GM21737 (cell line): Measurements from ENCODE around the gene SND1.

Source experiments
- ATAC-seq: cut with Tn5 transposase; IDR thresholded peaks from one replicate; pipeline ENCODE4 v1.9.1; 2021; ENCODE audit warnings: mild to moderate bottlenecking, moderate library complexity; ENCODE audit not compliant: unreplicated experiment

SND1 gene

DNA sequence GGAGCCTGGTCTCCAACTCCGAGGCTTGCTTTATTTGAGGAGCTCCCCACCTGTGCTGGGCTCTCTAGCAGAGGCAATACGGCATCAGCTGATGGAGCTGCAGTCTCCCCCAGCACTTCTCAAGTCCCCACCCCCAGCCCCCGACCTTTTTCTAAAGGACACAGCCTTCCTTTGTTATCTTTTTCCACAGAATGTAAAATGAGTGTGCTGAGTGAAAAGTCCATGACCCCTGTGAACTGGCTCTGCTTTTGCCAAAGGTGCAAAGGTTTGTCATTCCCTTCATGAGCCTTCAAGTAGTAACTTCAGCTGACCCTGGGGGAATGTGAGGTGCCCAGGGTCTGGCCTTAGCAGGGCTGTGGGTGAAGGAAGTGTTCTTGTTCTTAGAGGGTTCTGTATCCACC is 353.8 kb downstream of the SND1 start:
- no peak for ATAC-seq

DNA sequence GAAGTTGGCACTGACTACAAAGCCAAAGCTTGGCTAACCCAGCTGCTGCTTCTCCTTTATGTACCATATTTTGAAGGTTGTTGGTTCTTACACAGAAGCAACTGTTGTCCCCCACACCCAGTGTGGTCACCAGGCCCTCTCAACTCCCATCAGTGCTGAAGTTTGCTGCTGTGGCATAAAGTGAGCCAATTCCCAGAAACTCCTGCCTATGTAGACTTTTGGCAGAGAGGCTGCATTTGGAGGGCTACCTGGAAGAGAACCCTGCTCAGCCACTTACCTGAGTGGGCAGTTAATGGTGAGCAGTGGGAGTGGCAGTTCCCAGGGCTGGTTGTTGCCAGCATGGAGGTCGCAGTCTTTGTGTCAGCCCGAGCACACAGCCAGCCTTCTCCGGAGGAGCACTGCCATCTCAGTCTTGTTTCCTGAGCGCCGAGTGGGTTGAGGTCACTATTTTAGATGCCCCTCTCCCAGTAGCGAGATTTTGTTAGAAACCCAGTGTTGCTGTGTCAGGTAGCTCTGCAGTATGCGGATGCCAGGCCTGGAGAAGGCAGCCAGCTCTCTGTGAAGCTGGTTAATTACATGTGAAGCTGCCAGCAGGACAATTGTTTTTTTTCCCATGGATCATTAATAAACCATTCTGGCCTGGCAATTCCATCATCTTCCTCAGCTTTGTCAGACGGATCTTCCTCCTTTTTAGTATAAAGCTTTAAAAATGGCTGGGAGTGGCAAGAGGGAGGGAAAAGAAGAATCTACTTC is 354.7 kb downstream of the SND1 start:
- no peak for ATAC-seq

DNA sequence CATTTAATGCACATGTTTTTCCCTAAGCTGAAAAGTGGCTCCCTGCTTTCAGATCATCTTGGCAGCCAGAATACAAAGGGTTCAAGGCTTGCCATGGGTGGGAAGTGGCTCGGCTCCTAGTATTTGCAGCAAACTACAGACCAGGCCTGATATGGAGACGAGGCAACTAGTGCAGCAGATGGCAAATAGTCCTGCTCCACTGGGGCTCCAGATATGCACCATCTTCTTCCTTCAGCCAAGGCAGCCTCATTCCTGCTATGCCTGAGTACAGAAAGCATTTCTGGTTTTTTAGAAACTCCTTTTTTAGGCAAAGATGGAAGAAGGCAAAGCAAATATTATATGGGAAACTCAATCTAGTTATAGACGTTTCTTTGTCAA is 355.3 kb downstream of the SND1 start:
- no peak for ATAC-seq

DNA sequence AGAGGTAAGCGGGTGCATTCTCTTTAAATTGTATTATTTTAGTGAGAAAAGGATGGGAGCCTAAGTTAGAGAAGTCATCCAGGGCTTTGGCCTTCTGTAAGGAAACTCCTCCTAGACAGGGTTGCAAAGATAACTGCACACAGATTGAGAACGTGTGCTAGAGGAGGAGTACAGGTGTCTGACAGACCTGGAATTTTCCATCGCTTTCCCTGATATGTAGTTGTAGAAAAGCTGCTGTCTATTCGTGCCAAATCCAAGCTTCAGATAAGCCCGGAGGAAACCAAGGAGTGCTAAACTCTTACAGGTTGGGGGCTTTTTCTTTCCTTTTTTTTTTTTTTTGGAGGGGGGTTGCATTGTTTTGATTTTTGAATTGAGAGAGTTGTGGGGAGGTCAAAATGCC is 356.1 kb downstream of the SND1 start:
- ATAC-seq = no peak

DNA sequence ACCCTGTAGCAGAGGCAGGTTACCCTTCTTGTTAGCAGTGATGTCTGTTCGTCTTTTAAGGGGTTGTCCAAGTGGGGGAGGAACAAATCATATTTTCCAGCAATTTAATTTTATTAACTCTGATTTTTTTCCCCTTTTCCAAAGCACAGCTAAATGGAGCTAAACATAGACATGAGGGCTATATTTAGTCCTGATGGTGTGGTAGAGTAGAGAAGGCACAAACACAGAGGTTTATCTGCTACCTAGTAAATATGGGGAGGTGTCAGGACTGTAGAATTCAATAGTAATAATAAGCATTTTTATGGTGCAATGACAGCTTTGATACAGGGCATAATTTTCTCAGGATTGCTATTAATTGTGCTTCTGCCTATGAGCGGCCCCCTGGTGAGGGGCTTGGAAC is 356.8 kb downstream of the SND1 start:
- ATAC-seq = no peak

DNA sequence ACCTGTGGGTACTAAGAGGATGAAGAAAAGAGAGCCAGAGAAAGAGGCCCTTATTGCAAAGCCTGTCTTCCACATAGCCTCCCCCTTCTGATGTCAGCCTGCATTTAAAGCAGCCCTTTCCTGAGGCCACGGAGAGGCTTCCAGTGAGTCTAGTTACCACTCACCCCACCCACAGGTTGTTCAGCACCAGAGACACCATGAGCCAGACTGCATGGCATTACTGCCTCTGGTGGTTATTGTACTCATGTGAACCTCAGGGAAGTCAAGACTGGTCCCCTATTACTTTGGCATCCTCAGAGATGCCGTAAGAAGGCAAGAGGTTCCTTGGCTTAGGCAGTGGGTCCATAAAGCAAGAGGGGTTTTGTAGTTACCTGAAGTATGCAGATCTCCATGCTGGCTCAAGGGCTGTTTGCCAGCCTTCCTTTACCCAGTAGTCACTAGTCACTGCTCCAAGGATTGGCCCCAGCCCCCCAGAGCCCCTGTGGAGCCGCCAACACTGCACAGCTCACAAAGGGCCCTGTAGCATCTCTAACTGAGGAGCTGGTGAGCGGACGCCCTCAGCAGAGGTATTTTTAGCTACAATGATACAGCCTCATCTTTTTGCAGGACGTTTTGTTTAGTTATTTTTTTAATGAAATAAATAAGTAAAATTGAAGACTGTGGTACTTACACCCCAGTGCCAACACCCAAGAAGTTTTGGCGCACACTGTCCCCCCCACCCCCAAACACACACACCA is 358.6 kb downstream of the SND1 start:
- no peak for ATAC-seq

DNA sequence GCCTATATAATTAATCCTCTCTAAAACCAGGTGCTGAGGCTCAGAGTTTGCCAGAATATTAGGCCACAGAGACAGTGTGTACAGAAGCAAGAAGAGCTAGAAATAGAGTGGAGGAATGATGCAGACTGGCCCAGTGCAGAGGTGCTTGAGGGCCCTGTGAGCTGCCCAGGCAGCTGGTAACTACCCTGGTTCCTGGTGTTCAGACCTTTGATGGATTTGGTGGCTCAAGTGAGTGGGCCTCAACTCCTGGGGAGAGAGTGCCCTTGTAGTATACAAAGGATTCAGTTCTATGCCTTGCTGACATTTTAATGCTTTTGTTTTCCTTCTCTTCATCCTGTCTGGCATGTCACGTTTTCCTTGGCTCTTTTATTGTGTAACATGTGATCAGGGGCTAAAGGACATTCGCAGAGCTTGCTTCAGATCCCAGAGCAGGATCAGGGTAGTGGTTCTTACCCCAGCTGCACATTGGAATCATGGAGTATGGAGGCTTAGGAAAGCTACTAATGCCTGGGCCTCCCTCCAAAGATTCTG is 359.2 kb downstream of the SND1 start:
- no peak for ATAC-seq

- no peak for ATAC-seq
Observed at GRCh38 chr7:128014811-128015210, 362.8 kb downstream of the SND1 start.

DNA sequence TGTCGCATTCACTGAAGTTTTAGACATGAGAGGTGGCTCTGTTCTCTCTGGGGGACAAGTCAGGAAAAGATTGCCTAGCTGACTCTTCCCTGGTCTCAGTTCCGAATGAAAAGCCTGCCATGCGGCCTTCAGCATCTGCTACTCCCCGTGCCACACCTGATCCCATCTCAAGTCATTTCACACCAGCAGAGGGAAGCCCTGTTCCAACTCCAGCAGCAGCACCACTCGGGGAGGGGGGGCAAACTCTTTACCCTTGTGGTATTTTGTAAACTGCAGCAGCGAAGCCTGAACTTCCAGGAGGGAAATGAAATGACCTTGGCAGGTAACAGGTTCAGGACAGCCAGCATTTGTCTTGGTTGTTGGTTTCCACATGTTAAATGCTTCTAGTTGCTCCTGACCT is 365.5 kb downstream of the SND1 start:
- ATAC-seq = no peak

DNA sequence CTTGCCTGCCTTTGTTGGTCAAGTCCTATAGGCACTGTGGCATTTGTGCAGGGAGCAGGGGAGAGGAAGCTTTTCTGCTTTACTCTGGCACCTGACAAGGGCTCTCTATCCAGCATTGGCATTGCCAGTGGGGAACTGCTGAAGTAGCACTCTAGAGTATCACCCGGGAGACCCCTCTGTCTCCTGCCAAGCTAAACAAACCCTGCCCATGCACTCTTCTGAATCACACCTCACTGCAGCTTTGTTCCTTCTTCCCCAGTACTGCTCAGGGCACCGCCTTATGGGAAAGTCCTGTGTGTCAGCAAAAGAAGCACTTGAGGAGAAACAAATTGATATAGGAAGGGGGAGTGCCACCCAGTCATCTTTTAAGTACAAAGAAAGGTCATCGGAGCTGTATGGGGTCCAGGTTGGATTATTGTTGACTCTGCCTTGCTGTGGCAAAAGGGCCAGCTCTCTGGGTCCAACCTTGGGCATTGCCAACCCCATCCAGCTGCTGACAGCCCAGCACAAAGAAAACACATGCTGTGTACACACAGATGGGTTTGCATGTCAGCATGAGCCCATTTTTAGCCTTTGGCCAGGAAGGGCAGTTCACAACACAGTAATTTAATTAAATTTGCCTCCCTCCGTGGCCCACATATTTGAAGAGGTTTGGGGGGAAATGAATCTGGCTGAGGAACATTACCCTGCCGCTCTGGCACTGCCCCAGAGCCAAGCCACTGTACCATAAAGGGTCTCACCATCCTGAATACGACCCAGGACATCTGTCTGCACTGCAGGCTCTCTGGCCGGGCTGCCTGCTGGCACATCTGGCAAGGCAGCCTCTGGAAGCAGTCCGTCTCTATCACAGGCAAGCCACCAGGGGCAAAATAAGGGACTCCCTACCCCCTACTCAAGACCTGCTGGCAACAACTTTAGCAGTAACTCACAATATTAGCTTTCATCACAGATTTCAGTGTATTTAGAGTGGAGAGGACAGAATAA is 366.2 kb downstream of the SND1 start:
- no peak for ATAC-seq

- no peak for ATAC-seq
Observed at GRCh38 chr7:128019288-128019687, 367.3 kb downstream of the SND1 start.

DNA sequence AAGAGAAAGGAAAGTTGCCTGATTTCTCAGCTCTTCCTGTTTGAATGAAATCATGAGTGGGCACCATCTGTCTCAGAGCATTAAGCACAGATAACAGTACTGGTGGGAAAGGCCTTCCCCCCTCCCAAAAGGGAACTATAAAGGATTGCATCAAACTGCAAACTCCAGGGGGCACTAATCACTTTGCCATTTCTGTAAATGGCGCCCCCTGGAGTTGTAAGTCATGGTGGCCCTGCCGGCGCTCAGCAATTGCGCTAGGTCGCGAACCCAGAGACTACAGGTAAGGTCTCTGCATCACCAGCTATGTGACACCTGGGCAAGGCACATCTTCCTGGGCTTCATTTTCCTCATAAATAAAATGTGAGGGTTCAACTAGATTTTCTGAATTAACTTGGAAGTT is 368.2 kb downstream of the SND1 start:
- no peak for ATAC-seq

DNA sequence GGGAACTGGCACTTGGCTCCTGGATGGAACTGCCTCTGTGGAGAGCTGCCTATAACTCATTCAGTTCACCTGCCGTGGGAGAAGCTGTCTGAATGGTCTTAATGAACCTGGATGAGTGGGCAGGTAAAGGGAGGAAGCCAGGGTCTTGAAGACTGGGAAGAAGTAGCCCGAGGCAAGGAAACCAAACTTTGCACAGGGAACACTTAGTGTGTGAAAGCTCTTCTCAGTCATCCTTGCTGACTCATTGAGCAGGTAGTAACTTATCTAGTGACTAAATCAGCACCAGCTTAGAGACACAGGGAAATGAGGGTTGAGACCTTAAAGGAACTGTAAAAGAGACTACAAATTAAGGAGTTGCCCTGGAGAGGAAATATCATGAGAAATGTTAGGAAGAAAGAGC is 369.4 kb downstream of the SND1 start:
- no peak for ATAC-seq

- no peak for ATAC-seq
Observed at GRCh38 chr7:128022631-128023532, 370.9 kb downstream of the SND1 start.

- no peak for ATAC-seq
Observed at GRCh38 chr7:128024151-128024550, 372.2 kb downstream of the SND1 start.

GRCh38 chr7:128025380-128025779 is 373.4 kb downstream of the SND1 start:
- ATAC-seq = no peak

DNA sequence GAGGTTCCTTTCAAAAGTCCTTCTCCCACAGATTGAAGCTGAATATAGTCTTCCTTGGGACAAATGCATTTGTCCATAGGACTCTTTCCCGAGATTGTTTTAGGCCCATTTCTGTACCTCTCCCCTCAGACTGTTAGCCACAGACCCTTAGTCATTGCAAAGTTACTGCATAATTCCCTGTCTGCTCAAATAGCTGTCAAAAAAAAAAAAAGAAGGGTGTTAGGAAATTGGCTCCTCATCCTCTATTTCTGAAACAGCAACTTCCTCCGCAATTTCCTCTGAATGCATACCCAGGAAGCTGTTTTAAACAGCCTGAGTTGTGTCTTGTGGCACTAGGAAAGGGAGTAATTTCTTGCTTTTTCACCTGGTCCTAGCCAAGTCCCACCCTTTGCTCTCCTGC is 373.8 kb downstream of the SND1 start:
- ATAC-seq = no peak

DNA sequence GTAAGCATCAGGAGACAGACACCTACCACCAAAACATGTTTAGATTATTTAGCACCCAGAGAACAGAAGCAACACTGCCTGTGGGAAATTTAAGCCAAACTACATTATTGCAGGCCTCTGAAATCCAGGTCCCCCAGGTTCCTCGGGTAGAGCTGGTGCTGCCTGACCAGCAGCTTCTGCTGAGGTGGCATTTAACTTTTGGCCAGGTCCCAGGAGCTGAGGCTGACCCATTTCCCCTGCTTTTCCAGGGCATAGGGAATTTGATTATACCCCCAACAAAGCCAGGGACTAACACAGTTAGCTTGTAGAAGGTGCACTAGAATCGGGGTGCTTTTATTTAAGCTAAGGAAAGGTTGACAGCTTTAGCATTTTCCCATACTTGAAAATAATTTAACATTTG is 374.6 kb downstream of the SND1 start:
- ATAC-seq = no peak

GRCh38 chr7:128027485-128027980 is 375.5 kb downstream of the SND1 start:
- ATAC-seq = no peak

DNA sequence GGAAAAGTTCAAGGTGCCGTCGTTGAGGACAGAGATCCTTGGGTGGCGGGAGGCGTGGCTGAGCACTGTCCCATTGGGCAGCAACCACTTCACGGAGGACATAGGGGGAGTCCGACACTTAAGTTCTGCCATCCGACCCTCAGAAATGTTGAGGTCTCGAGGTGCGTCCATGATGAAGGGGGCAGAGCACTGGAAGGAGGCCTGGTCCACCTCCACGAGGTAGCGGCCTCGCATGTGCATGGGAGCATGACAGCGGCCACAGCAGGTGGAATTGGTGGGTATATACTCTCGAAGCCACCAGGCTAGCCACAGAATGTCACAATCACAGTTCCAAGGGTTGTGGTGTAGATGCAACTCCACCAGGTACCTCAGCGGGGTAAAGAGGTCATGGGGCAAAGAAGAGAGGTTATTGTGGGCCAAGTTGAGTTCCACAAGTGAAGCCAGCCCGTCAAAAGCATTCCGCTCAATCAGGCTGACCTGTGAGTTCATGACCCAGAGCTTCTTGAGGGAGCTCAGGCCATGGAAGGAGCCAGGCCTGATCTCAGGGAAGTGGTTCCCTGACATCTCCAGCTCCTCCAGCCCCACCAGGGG is 377.5 kb downstream of the SND1 start:
- ATAC-seq = no peak
